OCI-LY3 (cell line): ENCODE results near the gene LIMA1.
"Not testable (repeated sequence)": the region's sequence is repeated elsewhere in the genome, so short reads cannot be mapped to it uniquely, and the experiment has no call there.

Experiments used
- CTCF ChIP-seq: fragments of 200-600, 300-600 bp; sonication (generic); IDR thresholded peaks from 2 replicates; pipeline ENCODE4 v1.5.1; 2014; ENCODE audit warnings: antibody characterized with exemption, low read length, low read depth
- EZH2phosphoT487 ChIP-seq: fragments of 200-600 bp; shearing (Covaris generic); IDR thresholded peaks from 2 replicates; pipeline ENCODE4 v1.6.1; 2018; ENCODE audit warnings: antibody characterized with exemption, mixed run types, low read depth

GRCh38 chr12:50275127-50275526 lies 8.2 kb downstream of the LIMA1 start:
- not testable (repeated sequence) for TF ChIP-seq CTCF, EZH2phosphoT487
